Right lobe of liver (tissue), 6 donors: ENCODE data around the gene AIFM2. TPM values are rescaled to one million over a fixed set of nuclear protein-coding genes. Genes with fewer than 3 reads are reported as not detected.

ENCODE experiments used
- ATAC-seq, 4 donors: fragments of 200-7000 bp; cut with Tn5 transposase; one replicate each; pipeline ENCODE4 v1.9.1; 2020; ENCODE audit warnings: mild to moderate bottlenecking in 4 of 4, moderate library complexity in 4 of 4
- DNase-seq, 3 donors: peaks; one replicate each; pipeline ENCODE4 v3.0.0-alpha.2; 2020
- H3K27ac ChIP-seq, 3 donors: fragments of 200-600 bp; one replicate each; pipeline ENCODE4 v1.8.0; 2022
- H3K27me3 ChIP-seq, 2 donors: fragments of 200-600 bp; one replicate each; pipeline ENCODE4 v1.8.0; 2022
- H3K36me3 ChIP-seq, 4 donors: fragments of 200-600 bp; sonication (generic) in 1 of 4; one replicate each; pipeline versions ENCODE4 v1.5.1 to v1.8.0; 2017 to 2022; ENCODE audit warnings: control low read depth in 1 of 4
- H3K4me1 ChIP-seq, 4 donors: fragments of 200-600 bp; sonication (generic) in 1 of 4; one replicate each; pipeline versions ENCODE4 v1.5.1 to v1.8.0; 2017 to 2022; ENCODE audit warnings: control low read depth in 1 of 4
- H3K4me3 ChIP-seq, 3 donors: fragments of 200-600 bp; one replicate each; pipeline ENCODE4 v1.8.0; 2022
- H3K9me3 ChIP-seq, 4 donors: fragments of 200-600 bp; sonication (generic) in 1 of 4; one replicate each; pipeline versions ENCODE4 v1.5.1 to v1.8.0; 2017 to 2022; ENCODE audit warnings: control low read depth in 1 of 4
- POLR2A ChIP-seq: fragments of 450-650 bp; IDR thresholded peaks from one replicate; pipeline ENCODE4 v1.6.1; 2017; ENCODE audit warnings: antibody characterized with exemption, mild to moderate bottlenecking
- WGBS: methylation state at CpG from one replicate; pipeline ENCODE4 v1.1.6; 2018; ENCODE audit warnings: low coverage, low lambda C conversion rate; ENCODE audit not compliant: insufficient coverage; ENCODE audit errors: missing lambda C conversion rate; 5-methylcytosine and 5-hydroxymethylcytosine counted together
- intact Hi-C, 2 donors: fragments of 100-400 bp; cut with DNase I; formaldehyde crosslinking; loops; one replicate each; pipeline versions ENCODE4 v1.11.2 to v1.14.1; 2022
- total RNA-seq, 6 experiments: library from RNA; depleted of rRNA in 2 of 6; stranded (reverse); fragments of >200 nt in 2 of 6; fragmentation: NEBNext Ultra II Directional in 3 of 6; extraction: Animal tissue kit (Norgen Biotek cat#: 25700) in 3 of 6; gene quantifications; one replicate each; pipeline versions ENCODE4 v1.1.0 to v1.2.4, GENCODE V29; 2016 to 2023
- TF ChIP-seq, protein P1 (sequence below), 4 donors: fragments of 200-600 bp in 3 of 4; fragments of 450-650 bp in 1 of 4; IDR thresholded peaks; one replicate each; pipeline versions ENCODE4 v1.5.1 to v1.8.0; 2016 to 2022; ENCODE audit warnings: antibody characterized with exemption in 4 of 4, mild to moderate bottlenecking in 2 of 4
- donor health status: DM: no; HTN: yes; CAD: no.
- donor health status: DM: no; HTN: no; CAD: no.
- donor health status: DM: no; HTN: no; CAD: no.
- donor health status: DM: no; HTN: yes; CAD: no.
- donor health status: DM: no; HTN: yes; CAD: no.

AIFM2 gene
- total RNA-seq, 6 experiments from 2014 or later = 11.4 to 23.3 (median 18.2) TPM

DNA sequence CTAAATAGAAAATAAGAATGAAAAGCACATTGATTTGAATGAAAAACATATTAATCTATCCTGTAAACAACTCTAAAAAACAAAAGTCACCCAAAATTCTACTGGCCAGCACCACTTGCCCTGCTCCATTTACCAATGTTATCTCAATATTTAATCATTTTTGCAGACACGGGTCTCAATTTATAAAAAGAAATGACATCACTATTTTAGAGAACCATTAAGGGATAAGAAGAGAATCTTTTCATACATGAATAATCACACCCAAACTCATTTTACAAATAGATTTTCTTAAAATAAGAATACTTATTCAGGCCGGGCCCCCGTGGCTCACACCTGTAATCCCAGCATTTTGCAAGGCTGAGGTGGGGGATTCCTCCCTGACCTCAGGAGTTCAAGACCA is 33.8 kb upstream of the AIFM2 start:
- DNase-seq (no peak), ATAC-seq (no peak)
- Histone ChIP-seq H3K27me3 (no peaks in the 10 kb centered on the region), H3K9me3 (no peaks in the 10 kb centered on the region), H3K27ac (no peak overlapping the region), H3K4me3 (no peak overlapping the region), H3K4me1 (peaks cover 0 to 15% (median 0%) of the 10 kb centered on the region in 4 donors), H3K36me3 (peaks cover 0 to 9% (median 0%) of the 10 kb centered on the region in 4 donors)
- WGBS = 76% methylated on average over 3 of the region's 3 CpGs
- TF ChIP-seq, protein P1, sequence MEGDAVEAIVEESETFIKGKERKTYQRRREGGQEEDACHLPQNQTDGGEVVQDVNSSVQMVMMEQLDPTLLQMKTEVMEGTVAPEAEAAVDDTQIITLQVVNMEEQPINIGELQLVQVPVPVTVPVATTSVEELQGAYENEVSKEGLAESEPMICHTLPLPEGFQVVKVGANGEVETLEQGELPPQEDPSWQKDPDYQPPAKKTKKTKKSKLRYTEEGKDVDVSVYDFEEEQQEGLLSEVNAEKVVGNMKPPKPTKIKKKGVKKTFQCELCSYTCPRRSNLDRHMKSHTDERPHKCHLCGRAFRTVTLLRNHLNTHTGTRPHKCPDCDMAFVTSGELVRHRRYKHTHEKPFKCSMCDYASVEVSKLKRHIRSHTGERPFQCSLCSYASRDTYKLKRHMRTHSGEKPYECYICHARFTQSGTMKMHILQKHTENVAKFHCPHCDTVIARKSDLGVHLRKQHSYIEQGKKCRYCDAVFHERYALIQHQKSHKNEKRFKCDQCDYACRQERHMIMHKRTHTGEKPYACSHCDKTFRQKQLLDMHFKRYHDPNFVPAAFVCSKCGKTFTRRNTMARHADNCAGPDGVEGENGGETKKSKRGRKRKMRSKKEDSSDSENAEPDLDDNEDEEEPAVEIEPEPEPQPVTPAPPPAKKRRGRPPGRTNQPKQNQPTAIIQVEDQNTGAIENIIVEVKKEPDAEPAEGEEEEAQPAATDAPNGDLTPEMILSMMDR (IDR thresholded peaks at IDR 0.05) = no peak
- no peak for TF ChIP-seq POLR2A
- intact Hi-C loops = no loop called here

DNA sequence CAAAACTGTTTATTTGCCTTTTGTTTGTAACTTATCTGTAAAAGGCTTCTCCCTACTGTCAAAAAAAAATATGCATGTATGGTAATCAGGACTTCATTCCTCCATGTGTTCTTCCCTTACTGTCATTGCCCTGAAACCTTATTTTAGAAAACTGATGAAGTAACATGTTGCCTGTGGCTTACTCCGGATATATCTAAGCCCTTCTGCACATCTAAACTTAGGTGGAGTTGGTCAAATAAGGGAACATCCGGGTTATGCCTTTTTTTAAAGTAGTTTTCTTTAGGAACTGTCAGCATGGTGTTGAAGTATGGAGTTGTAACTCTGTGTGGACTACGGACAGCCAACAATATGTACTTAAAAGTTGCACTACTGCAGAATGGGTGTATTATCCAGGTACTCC is 31.5 kb upstream of the AIFM2 start:
- H3K9me3 ChIP-seq = no peaks in the 10 kb centered on the region
- peaks cover 0 to 12% (median 0%) of the 10 kb centered on the region in 4 donors for H3K4me1 ChIP-seq
- no peak overlapping the region for H3K27ac ChIP-seq
- no peak overlapping the region for H3K4me3 ChIP-seq
- WGBS = 32% methylated on average over 3 of the region's 3 CpGs
- DNase-seq = no peak
- intact Hi-C loops = no loop called here
- TF ChIP-seq POLR2A = no peak
- TF ChIP-seq, protein P1 (IDR thresholded peaks at IDR 0.05) = no peak
- no peaks in the 10 kb centered on the region for H3K27me3 ChIP-seq
- H3K36me3 ChIP-seq = peaks cover 3 to 27% (median 5%) of the 10 kb centered on the region in 4 donors
- ATAC-seq = no peak

GRCh38 chr10:70163448-70163847 is 30.8 kb upstream of the AIFM2 start:
- peaks cover 3 to 34% (median 5%) of the 10 kb centered on the region in 4 donors for H3K36me3 ChIP-seq
- no peaks in the 10 kb centered on the region for H3K27me3 ChIP-seq
- intact Hi-C loops = no loop called here
- TF ChIP-seq, protein P1 (IDR thresholded peaks at IDR 0.05) = no peak
- TF ChIP-seq POLR2A = no peak
- ATAC-seq (no peak), DNase-seq (no peak)
- peaks cover 0 to 7% (median 0%) of the 10 kb centered on the region in 4 donors for H3K4me1 ChIP-seq
- H3K9me3 ChIP-seq = no peaks in the 10 kb centered on the region
- H3K4me3 ChIP-seq = no peak overlapping the region
- 96% methylated on average over 3 of the region's 4 CpGs for WGBS
- no peak overlapping the region for H3K27ac ChIP-seq

DNA sequence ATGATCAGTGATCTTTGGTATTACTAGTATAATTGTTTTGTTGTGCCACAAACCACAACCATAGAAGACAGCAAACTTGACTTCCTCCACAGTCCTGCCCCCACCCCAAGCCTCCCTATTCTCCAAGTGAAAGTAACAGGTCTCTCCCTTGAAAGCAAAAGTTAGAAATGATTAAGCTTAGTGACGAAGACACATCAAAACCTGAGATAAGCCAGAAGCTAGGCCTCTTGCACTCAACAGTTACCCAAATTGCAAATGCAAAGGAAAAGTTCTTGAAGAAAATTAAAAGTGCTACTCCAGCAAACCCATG is 30.2 kb upstream of the AIFM2 start:
- TF ChIP-seq, protein P1 (IDR thresholded peaks at IDR 0.05) = no peak
- no peak for TF ChIP-seq POLR2A
- WGBS = 25% methylated on average over 1 of the region's 1 CpG
- Histone ChIP-seq H3K4me1 (peaks cover 0 to 4% (median 0%) of the 10 kb centered on the region in 4 donors), H3K27me3 (no peaks in the 10 kb centered on the region), H3K36me3 (peaks cover 3 to 38% (median 5%) of the 10 kb centered on the region in 4 donors), H3K4me3 (no peak overlapping the region), H3K27ac (no peak overlapping the region), H3K9me3 (no peaks in the 10 kb centered on the region)
- ATAC-seq = peak in 3 of 4 donors; percentile 28 to 38 (median 36)
- DNase-seq = no peak
- intact Hi-C loops = no loop called here
